Uterus (tissue), 4 donors: Measurements from ENCODE around the gene TSHZ2. TPM values are rescaled to one million over a fixed set of nuclear protein-coding genes. Genes with fewer than 3 reads are reported as not detected.

Experiments
- DNase-seq, 2 donors: peaks; one replicate each; pipeline ENCODE4 v3.0.0-alpha.2; 2019 to 2020
- H3K27ac ChIP-seq, 2 donors: fragments of 200-600 bp; sonication (generic); 1 replicate in 1 of 2; 2 replicates in 1 of 2; pipeline ENCODE4 v1.5.1; 2016 to 2018
- H3K27me3 ChIP-seq, 2 donors: fragments of 200-600 bp; sonication (generic); one replicate each; pipeline ENCODE4 v1.5.1; 2018 to 2019; ENCODE audit warnings: control low read depth in 1 of 2
- H3K36me3 ChIP-seq, 2 donors: fragments of 200-600 bp; sonication (generic); one replicate each; pipeline ENCODE4 v1.5.1; 2019; ENCODE audit warnings: control low read depth in 1 of 2
- H3K4me1 ChIP-seq, 2 donors: fragments of 200-600 bp; sonication (generic); one replicate each; pipeline ENCODE4 v1.5.1; 2018 to 2019; ENCODE audit warnings: control low read depth in 1 of 2
- H3K4me3 ChIP-seq, 2 donors: fragments of 200-600 bp; sonication (generic); 1 replicate in 1 of 2; 2 replicates in 1 of 2; pipeline ENCODE4 v1.5.1; 2018 to 2019; ENCODE audit warnings: mild to moderate bottlenecking in 1 of 2
- H3K9me3 ChIP-seq, 2 donors: fragments of 200-600 bp; sonication (generic); one replicate each; pipeline ENCODE4 v1.5.1; 2019; ENCODE audit warnings: control low read depth in 1 of 2
- POLR2A ChIP-seq, 2 donors: fragments of 450-650 bp; IDR thresholded peaks; one replicate each; pipeline ENCODE4 v1.6.1; 2016; ENCODE audit warnings: antibody characterized with exemption in 2 of 2, mild to moderate bottlenecking in 1 of 2, moderate library complexity in 1 of 2
- intact Hi-C: fragments of 100-400 bp; cut with DNase I; formaldehyde crosslinking; loops from one replicate; pipeline ENCODE4 v1.15.1; 2023; ENCODE audit warnings: low total_unique reads
- total RNA-seq, 4 donors: library from RNA; depleted of rRNA in 3 of 4; stranded (reverse); fragments of >200 nt in 3 of 4; gene quantifications; one replicate each; pipeline versions ENCODE4 v1.1.0 to v1.2.4, GENCODE V29; 2014 to 2023
- TF ChIP-seq, protein P1 (sequence below), 4 experiments: fragments of 200-600 bp in 2 of 4; fragments of 450-650 bp in 2 of 4; sonication (generic) in 2 of 4; IDR thresholded peaks; one replicate each; pipeline ENCODE4 v1.5.1; 2016 to 2019; ENCODE audit warnings: antibody characterized with exemption in 4 of 4, mild to moderate bottlenecking in 2 of 4, moderate library complexity in 1 of 4
- donor health status: DM: yes; HTN: yes; CAD: no.

Gene TSHZ2
- total RNA-seq, 4 donors from 2014 or later = 22.0 to 50.1 (median 33.1) TPM

DNA sequence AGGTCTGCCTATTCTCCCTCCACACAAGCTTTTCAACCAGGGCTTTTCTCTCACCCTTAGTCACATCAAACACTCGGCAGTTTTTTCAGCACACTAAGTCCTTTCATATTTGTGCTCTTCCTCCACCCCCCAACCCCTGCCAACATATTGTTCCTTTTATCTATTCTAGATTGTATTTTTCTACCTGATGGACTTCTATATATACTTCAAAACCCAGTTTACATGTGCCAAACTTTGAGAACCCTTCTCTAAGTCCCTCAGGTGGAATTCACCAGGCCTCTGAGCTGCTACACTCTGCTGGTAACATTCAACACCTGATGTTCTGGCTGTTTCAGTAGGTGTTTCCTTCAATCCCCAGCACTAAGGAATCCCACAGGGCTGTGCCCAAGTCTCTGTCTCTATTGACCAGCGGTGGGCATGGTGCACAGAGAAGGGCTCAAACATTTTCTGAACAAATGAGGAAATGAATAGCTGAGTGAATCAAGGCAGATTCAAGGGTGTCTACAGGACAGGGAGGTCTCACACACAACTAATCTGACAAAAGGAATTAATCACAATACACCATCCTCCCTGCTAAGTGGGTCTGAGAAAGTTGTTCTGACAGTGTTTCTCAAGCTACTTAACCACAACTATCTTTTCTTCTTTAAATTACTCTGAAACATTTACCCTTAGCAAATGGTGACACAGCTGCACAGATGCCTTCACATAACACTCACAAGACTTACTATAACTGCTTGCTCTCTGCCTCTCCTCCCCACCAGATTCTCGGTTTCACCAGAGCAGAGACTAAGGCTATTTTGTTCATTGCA is 166.5 kb downstream of the TSHZ2 start:
- intact Hi-C loops = no loop called here
- Histone ChIP-seq H3K9me3 (no peaks in the 10 kb centered on the region), H3K4me3 (no peak overlapping the region), H3K36me3 (no peaks in the 10 kb centered on the region), H3K27me3 (no peaks in the 10 kb centered on the region), H3K4me1 (no peaks in the 10 kb centered on the region), H3K27ac (no peak overlapping the region)
- no peak for DNase-seq
- TF ChIP-seq POLR2A (IDR thresholded peaks at IDR 0.05) = no peak
- TF ChIP-seq, protein P1, sequence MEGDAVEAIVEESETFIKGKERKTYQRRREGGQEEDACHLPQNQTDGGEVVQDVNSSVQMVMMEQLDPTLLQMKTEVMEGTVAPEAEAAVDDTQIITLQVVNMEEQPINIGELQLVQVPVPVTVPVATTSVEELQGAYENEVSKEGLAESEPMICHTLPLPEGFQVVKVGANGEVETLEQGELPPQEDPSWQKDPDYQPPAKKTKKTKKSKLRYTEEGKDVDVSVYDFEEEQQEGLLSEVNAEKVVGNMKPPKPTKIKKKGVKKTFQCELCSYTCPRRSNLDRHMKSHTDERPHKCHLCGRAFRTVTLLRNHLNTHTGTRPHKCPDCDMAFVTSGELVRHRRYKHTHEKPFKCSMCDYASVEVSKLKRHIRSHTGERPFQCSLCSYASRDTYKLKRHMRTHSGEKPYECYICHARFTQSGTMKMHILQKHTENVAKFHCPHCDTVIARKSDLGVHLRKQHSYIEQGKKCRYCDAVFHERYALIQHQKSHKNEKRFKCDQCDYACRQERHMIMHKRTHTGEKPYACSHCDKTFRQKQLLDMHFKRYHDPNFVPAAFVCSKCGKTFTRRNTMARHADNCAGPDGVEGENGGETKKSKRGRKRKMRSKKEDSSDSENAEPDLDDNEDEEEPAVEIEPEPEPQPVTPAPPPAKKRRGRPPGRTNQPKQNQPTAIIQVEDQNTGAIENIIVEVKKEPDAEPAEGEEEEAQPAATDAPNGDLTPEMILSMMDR (IDR thresholded peaks at IDR 0.05) = no peak

DNA sequence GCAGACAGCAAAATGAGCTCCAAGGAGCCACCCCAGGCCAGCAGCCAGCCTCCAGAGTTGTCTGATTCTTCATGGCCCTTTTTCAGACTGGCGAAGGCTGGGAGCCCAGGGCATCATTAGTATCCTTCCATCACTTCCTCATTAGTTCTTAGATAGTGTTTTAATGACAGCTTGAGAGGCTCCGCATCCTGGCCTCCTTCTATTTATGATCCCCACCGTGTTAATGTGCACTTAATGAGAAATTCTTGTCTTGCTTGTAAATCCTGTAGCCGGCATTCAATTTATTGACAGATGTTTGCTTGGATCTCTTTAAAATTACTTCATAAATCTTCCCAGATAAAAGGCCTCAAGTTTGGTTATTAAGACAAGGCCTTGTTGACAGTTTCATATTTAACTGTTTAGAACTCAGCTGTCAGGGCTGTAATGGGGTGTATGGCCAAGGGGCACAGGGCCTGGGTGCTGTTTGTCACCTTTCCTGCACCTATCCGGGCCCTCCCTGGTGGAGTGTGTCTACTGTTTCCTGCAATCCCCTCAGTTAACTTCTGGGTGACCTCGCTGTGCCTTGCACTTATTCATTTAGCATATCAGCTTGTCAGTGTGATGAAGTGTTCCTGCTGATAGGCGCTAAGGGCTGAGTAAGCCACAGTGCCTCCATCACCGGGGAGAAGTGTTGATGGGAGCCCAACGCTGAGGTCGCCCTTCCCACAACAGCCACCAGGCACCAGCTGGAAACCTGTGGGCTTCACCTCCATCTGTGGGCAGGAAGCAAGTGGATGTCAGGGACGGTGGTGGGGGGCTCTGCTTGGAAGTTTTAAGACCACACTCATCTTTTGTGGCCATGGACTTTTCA is 169.3 kb downstream of the TSHZ2 start:
- Histone ChIP-seq H3K27ac (no peak overlapping the region), H3K4me1 (no peaks in the 10 kb centered on the region), H3K27me3 (no peaks in the 10 kb centered on the region), H3K4me3 (no peak overlapping the region), H3K36me3 (no peaks in the 10 kb centered on the region), H3K9me3 (no peaks in the 10 kb centered on the region)
- DNase-seq = no peak
- TF ChIP-seq POLR2A (IDR thresholded peaks at IDR 0.05) = no peak
- TF ChIP-seq, protein P1 (IDR thresholded peaks at IDR 0.05) = no peak
- intact Hi-C loops = no loop called here

DNA sequence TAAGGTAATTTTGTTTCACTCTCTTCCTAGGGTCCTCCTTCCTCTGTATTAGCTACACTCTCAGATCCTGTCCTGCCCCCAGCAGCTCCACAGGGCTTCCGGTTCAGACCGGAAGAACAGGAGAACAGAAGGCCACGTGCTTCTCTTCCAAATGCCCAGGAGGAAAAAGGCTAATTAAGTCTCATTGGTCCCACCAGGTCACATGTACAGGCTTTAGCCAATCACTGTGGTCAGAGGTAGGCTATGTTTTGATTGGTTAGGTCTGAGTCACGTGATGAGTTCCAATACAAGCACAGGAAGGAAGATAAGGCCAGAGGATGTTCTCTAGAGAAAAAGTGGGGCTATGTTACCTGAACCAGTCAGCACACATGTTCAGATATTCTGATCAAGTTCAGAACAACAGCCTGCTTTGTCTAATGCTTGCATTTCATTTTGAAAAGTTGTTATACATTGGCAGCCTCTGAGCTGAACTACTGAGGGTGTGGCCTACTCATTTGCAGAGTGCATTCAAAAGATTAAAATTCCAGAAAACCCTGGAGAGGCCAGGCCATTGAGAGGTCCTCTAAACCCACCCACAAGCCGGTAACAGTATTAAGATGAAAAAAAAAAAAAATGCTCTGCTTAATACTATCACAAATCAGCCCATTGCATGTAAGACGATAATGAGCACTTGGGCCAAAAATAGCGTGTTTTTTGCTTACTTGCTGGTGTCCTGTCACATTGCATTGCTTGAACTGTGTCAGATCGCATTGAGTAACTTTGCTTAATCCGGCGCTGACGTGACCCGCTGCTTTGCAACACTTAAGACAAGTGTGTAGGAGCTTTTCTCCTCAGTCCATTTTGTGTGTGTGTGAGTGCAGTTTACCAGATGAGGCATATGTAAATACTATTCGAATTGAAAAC is 170.3 kb downstream of the TSHZ2 start:
- no peak for DNase-seq
- no peak overlapping the region for H3K27ac ChIP-seq
- intact Hi-C loops = no loop called here
- H3K27me3 ChIP-seq = no peaks in the 10 kb centered on the region
- H3K4me3 ChIP-seq = no peak overlapping the region
- no peaks in the 10 kb centered on the region for H3K4me1 ChIP-seq
- H3K36me3 ChIP-seq = no peaks in the 10 kb centered on the region
- TF ChIP-seq POLR2A (IDR thresholded peaks at IDR 0.05) = no peak
- TF ChIP-seq, protein P1 (IDR thresholded peaks at IDR 0.05) = no peak
- H3K9me3 ChIP-seq = no peaks in the 10 kb centered on the region

DNA sequence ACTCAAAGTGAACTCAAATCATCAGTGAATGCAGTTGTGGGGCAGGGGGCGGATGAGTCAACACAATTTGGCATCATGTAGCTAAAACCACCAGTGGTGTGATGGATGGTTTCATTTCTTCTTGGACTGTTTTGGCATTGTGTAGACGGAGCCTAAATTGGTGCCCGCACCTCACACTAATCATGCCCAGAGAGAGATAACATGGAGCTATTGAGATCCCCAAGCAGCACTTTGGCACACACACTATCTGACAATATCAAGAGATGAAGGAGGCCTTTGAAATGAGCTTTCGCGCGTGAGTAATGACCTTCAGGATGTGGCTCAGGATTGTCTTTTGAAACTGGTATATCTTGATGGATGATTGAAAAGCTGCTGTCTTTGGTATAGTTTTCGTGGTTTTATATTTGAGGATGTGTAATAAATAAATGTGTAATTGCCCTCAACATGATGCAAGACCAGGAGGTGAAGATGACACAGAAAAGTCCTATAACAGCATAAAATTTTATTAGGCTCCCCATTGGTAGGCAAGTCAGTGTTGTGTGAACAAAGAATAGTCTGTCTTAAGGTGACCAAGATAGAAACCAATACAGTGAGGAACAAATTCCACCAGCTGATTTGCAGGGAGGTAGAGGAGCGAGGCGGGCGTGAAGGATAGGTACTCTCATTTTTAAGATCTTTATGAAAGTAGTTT is 174.2 kb downstream of the TSHZ2 start:
- H3K27me3 ChIP-seq = no peaks in the 10 kb centered on the region
- intact Hi-C loops = no loop called here
- TF ChIP-seq, protein P1 (IDR thresholded peaks at IDR 0.05) = no peak
- TF ChIP-seq POLR2A (IDR thresholded peaks at IDR 0.05) = no peak
- H3K4me1 ChIP-seq = no peaks in the 10 kb centered on the region
- H3K4me3 ChIP-seq = no peak overlapping the region
- H3K27ac ChIP-seq = no peak overlapping the region
- no peaks in the 10 kb centered on the region for H3K9me3 ChIP-seq
- no peak for DNase-seq
- H3K36me3 ChIP-seq = no peaks in the 10 kb centered on the region
